DLD1 (cell line): ENCODE data around the gene ADAM17.
"Not testable (repeated sequence)": the region's sequence is repeated elsewhere in the genome, so short reads cannot be mapped to it uniquely, and the experiment has no call there.

Source experiments
- in situ Hi-C: cut with HindIII; loops from 2 replicates; pipeline ENCODE4 v1.10.0; 2017; ENCODE audit warnings: low sequenced_read_pairs

ADAM17 gene

DNA sequence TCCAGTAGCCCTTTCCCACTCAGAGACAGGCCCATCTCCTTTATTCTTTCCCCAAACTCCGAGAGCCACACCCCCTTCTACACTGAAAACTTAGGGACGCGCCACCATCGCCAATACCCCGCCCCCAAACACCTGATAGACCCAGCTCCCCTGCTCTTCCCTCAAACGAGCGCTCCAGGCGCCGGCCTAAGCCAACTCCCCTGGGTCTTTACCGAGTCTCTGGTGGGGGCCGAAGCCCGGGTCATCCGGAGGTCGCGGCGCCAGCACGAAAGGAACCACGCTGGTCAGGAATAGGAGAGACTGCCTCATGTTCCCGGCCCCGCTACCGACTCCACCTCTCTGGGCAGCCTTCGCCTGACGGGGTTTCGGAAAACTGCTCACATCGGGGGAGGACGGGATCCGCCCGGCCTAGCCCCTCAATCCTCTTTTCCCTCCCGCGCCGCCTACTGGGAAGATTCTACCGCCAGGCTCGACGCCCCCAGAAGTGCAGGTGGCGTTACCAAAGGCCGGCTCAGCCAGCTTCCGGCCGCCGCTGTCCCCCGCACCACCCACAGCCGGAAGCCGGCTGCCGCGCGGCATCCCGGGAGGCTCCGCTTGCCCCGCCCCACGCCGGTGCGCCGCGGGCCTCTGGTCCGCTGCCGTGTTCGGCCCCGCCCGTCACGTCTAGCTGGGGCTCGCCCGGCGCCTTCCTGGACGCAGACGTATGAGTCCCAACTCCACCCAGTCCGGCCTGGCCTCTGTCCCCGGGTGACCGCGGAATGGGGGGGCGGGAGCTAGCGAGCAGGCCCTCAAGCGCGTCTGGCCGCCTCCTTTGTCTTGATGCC lies at the start of gene ADAM17:
Gene ADAM17 (minus strand): TSS at position 534 of the 824 bp plus-strand sequence. CDS start 225 bp downstream, at position 309.
- in situ Hi-C loops: no loop called here

DNA sequence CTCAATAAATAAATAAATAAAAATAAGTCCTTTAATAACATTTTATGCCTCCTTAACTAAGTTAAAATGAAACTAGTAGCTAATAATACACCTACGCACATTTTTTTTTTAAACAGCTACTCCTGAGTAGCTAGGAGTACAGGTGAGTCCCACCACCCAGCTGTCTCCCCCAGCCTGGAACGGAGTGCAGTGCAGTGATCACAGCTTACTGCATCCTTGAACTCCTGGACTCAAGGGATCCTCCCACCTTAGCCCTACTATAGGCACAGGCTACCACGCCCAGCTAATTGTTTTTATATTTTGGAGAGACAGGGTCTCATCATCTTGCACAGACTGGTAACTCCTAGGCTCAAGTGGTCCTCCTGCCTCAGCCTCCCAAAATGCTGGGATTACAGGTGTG lies 46.8 kb upstream of the ADAM17 start:
- in situ Hi-C loops: no loop called here

GRCh38 chr2:9601397-9601796 lies 45.8 kb upstream of the ADAM17 start:
- in situ Hi-C loops: no loop called here

DNA sequence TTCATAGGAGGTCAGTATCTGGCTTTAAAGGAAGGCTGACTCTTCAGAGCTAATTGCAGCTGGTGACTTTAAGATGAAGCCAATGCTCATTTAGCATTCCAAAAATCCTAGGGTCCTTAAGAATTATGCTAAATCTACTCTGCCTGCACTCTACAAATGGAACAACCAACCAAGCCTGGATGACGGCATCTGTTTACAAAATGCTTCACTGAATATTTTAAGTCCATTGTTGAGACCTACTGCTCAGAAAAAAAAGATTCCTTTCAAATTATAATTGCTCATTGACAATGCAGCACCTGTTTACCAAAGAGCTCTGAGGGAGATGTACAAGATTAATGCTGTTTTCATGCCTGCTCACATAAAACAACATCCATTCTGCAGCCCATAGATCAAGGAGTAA lies 43.8 kb upstream of the ADAM17 start:
- in situ Hi-C loops: no loop called here

DNA sequence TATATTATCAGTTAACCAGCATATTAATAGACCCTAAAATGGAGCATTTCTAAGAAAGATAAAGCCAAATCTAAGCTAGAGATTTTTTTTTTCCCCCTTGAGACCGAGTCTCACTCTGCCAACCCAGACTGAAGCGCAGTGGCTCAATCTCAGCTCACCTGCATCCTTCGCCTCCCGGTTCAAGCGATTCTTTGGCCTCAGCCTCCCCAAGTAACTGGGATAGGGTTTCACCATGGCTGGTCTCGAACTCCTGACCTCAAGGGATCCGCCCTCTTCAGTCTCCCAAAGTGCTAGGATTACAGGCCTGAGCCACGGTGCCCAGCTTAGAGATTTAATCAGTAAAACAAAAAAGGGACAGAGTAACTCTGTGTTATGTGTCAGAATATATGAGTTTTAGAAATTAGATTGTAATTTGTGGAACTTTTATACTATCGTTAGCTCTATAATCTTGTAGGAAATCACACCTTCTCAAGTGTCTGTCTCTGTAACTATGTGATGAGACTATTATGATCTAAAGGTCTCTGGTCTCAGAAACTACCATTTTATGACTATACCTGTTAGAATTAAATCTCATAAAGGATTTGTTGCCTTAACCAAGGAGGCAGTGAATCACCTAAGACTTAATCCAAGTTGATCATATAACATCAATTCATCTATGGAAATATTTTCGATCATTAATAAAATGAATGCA lies 41.1 kb upstream of the ADAM17 start:
- in situ Hi-C loops: no loop called here

DNA sequence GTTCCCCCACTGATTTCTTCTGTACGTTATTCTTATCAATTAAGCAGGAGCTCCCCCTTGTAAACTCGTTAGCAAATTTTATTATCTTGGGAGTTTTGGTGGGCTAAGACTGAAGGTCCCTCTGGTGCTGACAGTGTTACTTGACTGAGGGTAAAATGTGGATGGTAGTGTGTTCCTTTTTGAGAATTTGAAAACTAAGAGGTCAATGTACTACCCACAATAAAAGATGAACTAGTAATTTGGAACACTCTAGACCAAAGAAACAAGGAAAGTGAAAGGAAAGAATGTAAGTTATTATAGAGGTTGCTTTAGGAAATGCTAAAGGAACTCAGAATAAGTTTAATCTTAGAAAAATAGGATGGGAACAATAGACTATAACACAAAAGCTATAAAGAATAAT lies 40.1 kb upstream of the ADAM17 start:
- in situ Hi-C loops: no loop called here

GRCh38 chr2:9595256-9595655 lies 39.6 kb upstream of the ADAM17 start:
- in situ Hi-C loops: not testable (repeated sequence)

DNA sequence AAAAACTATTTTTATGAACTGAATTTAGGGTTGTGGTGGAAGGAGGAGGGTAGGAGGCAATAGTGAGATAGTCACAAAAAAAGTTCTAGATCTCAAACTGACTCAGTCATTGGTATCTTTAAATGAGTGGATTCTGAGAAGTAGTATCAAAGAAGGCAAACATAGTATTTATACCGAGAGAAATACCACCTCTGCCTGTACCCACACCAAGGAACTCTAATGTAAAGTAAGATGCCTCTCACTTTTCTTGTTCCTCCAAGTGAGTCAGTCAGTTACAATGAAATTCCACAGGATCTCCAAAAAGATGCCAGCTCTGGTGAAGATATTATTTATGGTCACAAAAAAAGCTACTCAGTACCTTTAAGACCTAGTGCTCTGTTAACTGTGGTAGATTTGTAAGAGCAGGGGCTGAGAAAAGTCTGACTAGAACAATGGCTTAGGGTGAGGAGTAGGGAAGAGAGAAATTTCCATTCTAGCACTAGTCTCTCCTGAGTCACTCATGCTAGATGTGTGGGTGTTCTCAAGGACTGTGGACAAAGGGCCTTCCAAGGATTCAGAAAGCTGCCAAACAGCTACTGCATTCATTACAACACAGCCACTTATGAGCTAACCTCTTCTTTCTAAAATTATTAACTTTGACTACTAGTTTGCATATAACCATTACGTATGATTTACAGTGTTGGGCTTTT lies 38.9 kb upstream of the ADAM17 start:
- in situ Hi-C loops: no loop called here

DNA sequence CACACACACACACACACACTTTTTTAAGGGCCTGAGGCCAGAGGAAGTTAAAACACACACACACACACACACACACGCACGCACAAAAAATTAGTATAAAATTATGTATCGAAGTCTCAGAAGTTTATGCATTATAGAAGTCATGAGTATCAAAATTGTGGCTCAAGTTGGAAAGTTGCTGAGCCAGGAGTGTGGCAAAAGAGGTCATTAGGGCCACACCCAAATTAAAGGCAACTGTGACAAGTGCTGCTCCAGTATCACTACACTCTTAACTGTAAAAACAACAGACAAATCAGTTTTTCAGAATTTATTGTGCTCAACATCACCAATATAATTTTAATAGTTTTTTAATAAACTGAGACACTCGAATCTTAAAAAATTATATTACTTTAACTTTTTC lies 38.3 kb upstream of the ADAM17 start:
- in situ Hi-C loops: no loop called here

- in situ Hi-C loops: no loop called here
Measured at GRCh38 chr2:9592699-9593098, 37.1 kb upstream of the ADAM17 start.

GRCh38 chr2:9590641-9591040 lies 35.0 kb upstream of the ADAM17 start:
- in situ Hi-C loops: no loop called here

DNA sequence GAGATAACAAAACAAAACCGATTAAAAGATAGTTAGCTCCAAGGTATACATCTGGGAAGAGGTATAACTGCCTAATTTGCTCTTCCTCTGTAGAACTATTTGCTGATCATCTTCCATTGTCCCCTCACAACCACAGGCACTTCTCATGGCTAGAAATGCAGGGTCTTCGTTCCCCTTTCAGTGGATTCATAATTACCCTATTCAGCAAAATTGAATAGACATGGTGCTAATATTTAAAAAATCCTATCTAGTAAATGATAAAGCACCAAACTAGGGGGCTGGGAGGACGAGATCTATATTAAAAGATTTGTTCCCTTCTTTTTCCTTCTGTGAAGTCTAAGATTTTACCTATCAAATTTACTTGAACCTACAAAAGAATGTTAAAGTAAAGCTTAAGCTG lies 30.8 kb upstream of the ADAM17 start:
- in situ Hi-C loops: no loop called here

- in situ Hi-C loops: no loop called here
Measured at GRCh38 chr2:9585486-9585885, 29.9 kb upstream of the ADAM17 start.

- in situ Hi-C loops: not testable (repeated sequence)
Measured at GRCh38 chr2:9584902-9585301, 29.3 kb upstream of the ADAM17 start.

DNA sequence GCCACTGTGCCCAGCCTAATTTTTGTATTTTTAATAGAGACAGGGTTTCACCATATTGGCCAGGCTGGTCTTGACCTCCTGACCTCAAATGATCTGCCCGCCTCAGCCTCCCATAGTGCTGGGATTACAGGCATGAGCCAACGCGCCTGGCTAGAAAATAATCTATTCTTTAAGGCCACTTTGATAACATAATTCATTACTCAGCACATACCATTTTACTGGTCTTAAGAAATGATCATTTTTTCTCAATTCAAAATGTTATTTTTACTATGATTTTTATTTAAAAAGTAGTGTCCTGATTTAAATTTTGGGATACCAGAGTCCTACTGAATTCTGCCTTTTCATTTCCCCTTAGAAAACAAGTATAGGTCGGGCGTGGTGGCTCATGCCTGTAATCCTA lies 27.0 kb upstream of the ADAM17 start:
- in situ Hi-C loops: no loop called here

DNA sequence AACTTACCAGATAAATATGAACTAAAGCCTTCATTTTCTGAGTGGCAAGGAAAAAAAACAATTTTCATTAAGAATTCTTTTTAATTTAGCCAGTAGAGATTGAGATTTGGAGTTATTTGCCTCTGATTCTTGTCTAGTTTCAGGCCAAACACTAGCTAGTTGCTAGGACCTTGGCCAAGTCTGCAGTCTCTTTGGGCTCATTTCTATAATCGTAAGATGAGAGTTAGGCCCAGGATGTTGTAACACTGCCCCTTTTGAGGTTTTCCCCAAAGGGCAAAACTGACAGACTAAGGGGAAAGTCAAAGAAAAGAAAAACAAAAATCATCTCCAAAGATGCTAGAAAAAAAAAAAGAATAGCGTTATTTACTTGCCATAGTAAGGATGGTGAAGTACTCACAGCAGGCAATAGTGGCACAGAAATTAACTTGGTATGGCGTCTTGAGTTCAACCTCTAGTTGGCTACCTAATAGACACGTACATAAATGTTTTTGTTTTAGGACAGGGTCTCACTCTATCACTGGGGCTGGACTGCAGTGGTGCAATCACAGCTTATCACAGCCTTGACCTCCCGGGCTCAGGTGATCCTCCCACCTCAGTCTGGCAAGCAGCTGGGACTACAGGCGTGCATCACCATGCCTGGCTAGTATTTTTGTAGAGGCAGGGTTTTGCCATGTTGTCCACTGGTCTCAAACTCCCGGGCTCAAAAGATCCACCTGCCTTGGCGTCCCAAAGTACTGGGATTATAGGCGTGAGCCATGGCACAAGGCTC lies 23.0 kb upstream of the ADAM17 start:
- in situ Hi-C loops: no loop called here

DNA sequence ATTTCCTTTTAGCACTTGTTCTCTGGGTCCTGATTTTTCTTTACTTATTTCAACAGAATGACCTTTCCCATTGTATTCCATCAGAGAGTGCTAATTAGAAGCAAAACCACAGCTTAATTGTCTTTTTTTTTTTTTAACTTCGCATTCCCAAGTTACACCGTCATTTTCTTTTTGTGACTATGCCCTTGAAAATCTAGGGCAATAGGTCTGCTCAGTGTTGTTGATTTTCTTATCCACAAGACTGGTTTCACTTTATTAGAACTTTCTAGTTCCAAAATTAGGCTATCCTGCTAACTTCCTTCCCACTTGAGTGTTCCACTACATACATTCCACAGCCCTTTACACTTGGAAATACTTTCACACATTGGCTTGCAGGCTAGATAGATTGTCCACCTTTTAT lies 18.7 kb upstream of the ADAM17 start:
- in situ Hi-C loops: no loop called here

DNA sequence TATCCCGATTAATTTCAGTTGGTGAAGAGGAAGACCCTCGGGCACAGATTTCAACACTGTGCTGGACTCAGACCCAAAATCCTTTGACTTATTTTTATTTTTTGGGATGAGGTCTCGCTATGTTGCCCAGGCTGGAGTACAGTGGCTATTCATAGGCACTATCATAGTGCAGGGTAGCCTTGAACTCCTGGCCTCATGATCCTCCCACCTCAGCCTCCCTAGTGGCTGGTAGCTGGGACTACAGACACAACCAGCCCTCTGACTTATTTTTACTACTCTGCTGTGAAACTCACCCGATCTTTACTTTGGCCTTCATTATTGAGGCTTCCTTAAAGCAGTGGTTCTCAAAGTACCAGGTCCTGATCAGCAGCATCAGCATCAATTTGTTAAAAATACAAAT lies 18.2 kb upstream of the ADAM17 start:
- in situ Hi-C loops: no loop called here

- in situ Hi-C loops: no loop called here
Measured at GRCh38 chr2:9573013-9573720, 17.5 kb upstream of the ADAM17 start.
